Measurements from ENCODE around the gene CFAP61.

Gene CFAP61

DNA sequence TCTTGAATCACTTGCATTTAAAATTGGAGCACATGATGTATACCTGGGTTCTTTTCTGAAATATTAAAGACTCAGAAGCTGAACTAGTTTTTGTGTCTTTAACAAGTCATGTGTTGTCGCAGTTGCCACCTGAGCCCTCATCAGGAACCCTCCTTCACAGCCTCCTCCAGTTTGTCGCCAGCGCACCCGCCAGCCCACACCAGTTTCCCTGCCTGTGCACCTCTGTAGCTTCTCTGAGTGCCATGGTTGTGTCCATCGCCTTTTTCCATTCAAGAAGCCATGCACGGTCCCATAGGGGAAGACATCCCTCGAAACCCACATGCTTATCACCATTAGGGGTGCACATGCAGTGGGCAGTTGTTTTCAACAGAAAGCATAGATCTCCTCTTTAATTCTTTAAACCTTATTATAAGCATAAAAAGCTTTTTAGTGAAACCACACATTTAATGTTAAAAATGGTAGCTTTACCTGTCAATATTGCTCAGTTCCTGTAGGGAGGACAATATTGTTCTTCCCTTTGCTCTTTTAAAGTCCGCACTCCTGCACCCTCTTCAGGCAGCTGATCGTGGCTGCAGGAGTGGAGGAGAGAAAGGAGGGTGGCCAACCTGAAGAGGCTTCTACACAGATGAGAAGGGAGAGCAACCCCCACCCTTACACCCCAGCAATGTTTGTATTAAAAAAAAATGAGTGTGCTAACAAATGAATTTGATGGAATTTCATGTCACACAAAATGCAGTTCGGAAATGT is 121.9 kb downstream of the CFAP61 start:
- DNase-seq = no peak

DNA sequence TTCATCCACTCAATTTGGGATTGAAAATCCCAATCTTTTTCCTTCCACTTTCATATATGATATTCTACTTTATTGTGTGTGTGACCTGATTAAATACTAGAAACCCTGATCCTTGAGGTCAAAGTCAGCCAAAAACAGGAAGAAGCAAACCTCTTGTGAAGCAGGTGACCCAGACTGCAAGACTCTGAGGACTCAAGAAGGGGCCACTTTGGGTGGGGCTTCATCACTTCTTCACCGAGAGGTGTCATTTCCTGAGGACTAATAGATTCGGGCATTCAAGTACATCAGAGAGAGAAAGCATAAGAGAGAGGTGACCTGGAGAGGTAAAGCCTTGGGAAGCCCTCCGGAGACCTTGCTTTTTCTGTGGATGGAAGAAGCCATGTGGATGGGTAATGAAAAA is 129.0 kb downstream of the CFAP61 start:
- no peak for DNase-seq

GRCh38 chr20:20184149-20184548 is 131.8 kb downstream of the CFAP61 start:
- DNase-seq = peak; percentile 47

- DNase-seq = no peak
These were observed 132.4 kb downstream of the CFAP61 start for GRCh38 chr20:20184706-20185105.

DNA sequence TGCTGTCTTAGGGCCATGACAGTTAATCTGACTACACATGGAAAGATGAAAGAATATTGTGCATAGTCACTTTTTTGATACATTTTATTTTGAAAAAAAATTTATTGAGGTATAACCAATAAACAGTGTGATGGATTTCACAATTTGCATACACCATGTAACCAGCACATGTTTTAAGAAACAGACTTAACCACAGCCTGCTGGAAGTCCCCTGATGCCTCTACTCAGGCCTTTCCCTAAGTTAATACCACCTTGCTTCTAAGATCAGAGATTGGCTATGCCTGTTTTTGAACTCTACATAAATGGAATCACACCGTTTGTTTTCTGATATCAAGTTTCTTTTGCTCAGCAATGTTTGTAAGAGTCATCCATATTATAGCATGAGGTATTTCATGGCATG is 136.3 kb downstream of the CFAP61 start:
- DNase-seq = no peak

DNA sequence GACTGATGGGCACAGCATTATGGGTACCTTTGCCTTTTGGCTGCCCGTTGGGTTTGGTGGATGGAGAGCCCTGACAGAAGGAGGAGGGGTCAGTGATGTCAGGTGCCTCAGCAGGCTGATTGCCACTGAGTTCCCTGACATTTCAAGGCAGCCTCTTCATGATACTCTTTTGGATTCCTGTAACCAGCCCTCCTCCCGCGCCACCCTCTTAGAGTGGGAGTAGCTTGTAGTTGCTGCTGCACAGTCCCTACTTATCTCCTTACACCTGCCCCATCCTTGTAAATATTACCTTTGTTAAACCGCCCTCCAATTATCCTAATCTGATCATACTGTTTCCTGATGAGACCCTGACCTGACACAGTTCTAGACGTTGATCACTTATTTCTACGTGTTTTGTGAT is 140.0 kb downstream of the CFAP61 start:
- DNase-seq = no peak

DNA sequence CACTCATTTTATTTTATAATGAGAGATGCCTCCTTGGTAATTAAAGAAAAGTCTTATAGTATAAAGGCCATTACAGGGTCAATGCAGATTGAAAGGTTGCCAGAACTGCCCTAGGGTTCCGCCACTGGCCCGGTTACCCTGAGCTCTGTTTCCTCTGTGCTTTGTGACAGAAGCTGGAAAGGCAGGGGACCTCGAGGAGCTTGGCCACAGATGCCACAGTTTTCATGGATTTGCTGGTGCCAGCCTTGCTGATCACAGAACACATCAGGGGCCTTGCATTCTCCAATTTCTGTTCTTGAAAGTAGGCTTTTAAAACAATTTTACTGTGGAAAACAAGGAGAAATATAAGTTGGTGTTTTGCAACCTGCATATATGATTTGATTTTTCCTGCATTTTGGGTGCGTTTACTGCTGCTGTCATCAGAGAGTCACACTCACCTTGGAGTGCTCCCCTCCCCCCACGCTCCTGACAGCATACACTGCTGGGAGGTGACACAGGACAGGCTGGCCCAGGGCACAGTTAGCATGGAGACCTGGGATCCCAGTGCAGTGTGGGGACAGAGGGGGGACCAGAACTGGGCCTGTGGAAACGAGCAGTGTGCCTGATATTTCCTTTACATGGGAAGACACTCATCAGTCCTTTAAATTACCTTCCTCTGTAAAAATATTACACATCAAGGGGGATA is 142.8 kb downstream of the CFAP61 start:
- no peak for DNase-seq

- DNase-seq = no peak
These were observed 144.3 kb downstream of the CFAP61 start for GRCh38 chr20:20196610-20197009.

GRCh38 chr20:20198011-20198410 is 145.7 kb downstream of the CFAP61 start:
- no peak for DNase-seq

GRCh38 chr20:20199361-20200160 is 147.2 kb downstream of the CFAP61 start:
- DNase-seq = no peak

DNA sequence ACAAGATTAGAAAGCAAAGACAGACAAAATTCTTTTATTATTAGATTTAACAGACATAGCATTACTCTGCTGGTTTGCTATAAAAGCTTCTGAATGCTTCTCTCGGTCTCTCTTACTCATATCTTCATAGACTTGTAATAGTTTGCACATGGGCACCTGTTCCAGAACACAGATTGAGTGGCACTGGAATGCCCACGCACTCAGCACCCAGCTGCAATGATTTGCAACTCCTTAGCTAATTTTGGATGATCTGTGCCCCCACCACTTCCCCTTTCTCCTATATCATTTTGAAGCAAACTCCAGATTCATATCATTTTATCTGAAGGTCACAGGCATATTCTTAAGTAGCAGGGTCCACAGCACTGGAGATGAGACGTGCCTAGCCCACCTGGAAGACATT is 148.8 kb downstream of the CFAP61 start:
- DNase-seq = no peak

DNA sequence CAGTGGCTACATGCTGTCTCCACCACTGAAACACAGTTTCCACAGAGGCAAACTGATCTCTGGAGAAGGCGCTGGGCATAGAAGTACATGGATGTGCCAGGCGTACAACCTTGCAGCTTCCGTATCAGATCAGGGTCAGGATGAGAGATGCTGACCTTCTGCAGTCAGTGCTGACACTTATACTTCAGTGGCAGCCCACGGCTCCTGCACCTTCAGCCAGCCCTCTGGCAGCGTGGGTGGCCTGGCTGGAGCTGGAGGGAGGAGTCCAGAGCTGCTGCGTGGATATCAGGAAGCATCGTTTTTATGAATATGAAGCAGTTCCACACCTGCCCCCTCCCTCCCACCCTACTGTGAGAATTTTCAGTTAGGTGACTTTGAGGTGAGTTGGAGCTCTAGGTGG is 149.3 kb downstream of the CFAP61 start:
- no peak for DNase-seq

GRCh38 chr20:20202768-20203167 is 150.4 kb downstream of the CFAP61 start:
- DNase-seq = no peak

- no peak for DNase-seq
These were observed 151.5 kb downstream of the CFAP61 start for GRCh38 chr20:20203784-20204183.

- DNase-seq = no peak
These were observed 151.9 kb downstream of the CFAP61 start for GRCh38 chr20:20204256-20204655.

DNA sequence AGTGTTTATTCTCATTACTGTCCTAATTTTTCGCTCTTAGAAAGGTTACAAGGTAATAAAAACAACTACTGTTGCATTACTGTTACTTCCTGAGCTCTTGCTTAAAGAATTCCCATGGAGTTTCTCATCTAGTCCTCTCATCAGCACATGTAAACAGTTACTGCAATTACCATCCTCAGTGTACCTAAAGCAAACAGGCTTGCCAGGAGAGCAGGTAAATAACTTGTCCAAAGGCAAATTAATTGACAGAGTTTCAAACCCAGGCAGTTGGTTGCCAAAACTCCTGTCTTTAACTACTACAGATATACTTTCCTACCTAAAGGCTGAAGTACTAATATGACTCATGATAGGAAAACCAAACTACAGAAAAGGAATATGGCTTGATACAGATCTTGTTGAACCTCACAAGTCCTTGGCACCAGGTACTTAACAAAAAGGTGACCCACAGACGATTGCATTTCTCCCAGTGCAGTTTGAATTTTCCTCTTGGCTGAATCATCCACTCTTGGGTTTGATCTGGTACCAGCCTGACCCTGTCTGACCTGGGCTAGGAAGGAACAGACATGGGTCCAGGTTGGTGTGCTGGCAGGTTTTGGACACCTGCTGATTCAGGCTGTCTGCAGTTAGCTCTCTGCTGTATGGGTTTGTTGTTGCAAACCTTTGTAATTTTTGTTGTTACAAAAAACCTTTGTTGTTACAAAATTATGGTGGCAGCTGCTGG is 153.0 kb downstream of the CFAP61 start:
- no peak for DNase-seq

GRCh38 chr20:20205862-20206236 is 153.5 kb downstream of the CFAP61 start:
- DNase-seq = no peak

- DNase-seq = no peak
These were observed 154.5 kb downstream of the CFAP61 start for GRCh38 chr20:20206788-20207187.

- DNase-seq = no peak
These were observed 155.0 kb downstream of the CFAP61 start for GRCh38 chr20:20207291-20207690.

DNA sequence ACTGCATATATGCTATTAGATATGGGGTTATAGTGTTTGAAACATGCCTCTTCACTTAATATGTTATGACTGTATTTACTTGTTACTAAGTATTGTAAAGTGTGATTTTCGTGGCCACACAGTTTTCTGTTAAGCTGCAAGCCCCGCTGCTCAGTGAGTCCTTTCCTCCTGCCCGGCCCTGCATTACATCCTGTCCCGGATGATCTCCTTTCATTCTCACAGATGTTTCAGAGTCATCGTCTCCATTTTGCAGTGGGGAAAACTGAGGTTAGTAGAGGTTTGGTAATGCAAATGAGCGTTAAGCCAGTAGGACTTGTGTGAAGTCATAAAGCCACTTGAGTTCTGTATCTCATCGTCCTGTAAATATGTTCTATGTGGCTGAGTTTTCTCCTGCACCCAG is 155.5 kb downstream of the CFAP61 start:
- no peak for DNase-seq

- no peak for DNase-seq
These were observed 157.4 kb downstream of the CFAP61 start for GRCh38 chr20:20209684-20210083.

DNA sequence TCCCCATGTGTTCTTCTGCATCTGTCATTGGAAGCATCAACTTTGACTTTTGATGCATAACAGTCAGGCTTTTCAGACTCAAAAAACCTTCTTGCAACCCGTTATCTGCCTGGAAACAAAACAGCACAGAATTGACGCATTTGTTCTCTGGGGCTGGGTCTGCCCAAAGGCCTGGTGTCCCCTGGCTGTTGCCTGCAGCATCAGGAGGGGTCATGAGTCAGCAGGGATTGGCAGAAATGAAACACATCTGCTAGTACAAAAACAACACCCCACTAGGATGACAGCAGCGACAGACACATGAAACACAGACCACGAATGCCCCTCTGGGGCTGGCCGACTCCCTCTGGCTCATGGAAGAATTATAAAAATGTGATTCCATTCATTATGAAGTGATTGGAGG is 158.0 kb downstream of the CFAP61 start:
- DNase-seq = no peak

DNA sequence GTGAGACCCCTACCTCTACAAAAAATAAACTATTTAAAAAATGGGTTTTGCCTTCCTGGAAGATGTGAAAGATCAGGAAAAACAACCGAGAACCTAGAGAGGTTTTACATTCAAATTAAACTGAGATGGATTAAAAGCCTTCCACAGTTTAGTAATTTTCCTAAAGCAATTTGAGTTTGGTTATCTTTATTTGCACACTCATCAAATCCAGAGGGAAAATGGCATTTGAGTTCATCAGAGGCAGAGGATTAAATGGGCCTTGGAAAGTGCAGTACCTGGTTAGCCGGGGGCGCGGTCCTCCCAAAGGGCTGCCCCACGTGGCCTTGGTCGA is 158.6 kb downstream of the CFAP61 start:
- no peak for DNase-seq

Data from activated CD4-positive, alpha-beta T cell treated with anti-CD3 and anti-CD28 coated beads, Interleukin-10, Interleukin-2, amounts not matched to agents 100 ng/mL and 50 ng/mL, durations not matched to agents 16 hours and 8 hours (primary cell).